PC-3 (cell line): ENCODE results near the gene CMTM4. TPM values are rescaled to one million over a fixed set of nuclear protein-coding genes. Genes with fewer than 3 reads are reported as not detected.

Experiments used
- ATAC-seq: fragments of 200-7000 bp; cut with Tn5 transposase; 2 replicates; pipeline ENCODE4 v1.9.1; 2020; ENCODE audit warnings: mild to moderate bottlenecking, moderate library complexity
- BruUV-seq: library from RNA; stranded (reverse); fragments of 400-500 nt; replicated peaks from 2 replicates; lab custom pipeline; 2021; lab: Mats Ljungman, UMichigan
- CTCF ChIA-PET: fragments of 300-600 bp; sonication (Branson Sonifier 250); formaldehyde crosslinking; loops from one replicate; lab custom pipeline; 2022; ENCODE audit warnings: antibody characterized with exemption; lab: Charles Lee
- POLR2A ChIA-PET: fragments of 300-600 bp; sonication (Branson Sonifier 250); formaldehyde crosslinking; loops from one replicate; lab custom pipeline; 2022; ENCODE audit warnings: antibody characterized with exemption; ENCODE audit not compliant: unreplicated experiment; lab: Charles Lee
- DNase-seq: peaks from one replicate; pipeline ENCODE4 v3.0.0-alpha.2; 2015
- H2AFZ ChIP-seq: fragments of 300-600 bp; sonication (generic); 2 replicates; pipeline ENCODE4 v1.6.0; 2016; ENCODE audit warnings: antibody characterized with exemption, low read length
- H3F3A ChIP-seq: fragments of 300-600 bp; sonication (generic); one replicate; pipeline ENCODE4 v1.6.0; 2017; ENCODE audit warnings: antibody characterized with exemption, low read length, control low read depth, mild to moderate bottlenecking; ENCODE audit not compliant: unreplicated experiment
- H3K27ac ChIP-seq: fragments of 300-600 bp; sonication (generic); 2 replicates; pipeline ENCODE4 v1.5.1; 2016; ENCODE audit warnings: mild to moderate bottlenecking, low read length
- H3K27me3 ChIP-seq: fragments of 300-600 bp; sonication (generic); 2 replicates; pipeline ENCODE4 v1.6.1; 2016; ENCODE audit warnings: low read length, mixed read lengths
- H3K36me3 ChIP-seq: fragments of 300-600 bp; sonication (generic); 2 replicates; pipeline ENCODE4 v1.6.1; 2016; ENCODE audit warnings: low read depth, mixed run types, low read length, mixed read lengths
- H3K4me1 ChIP-seq: fragments of 300-600 bp; sonication (generic); 2 replicates; pipeline ENCODE4 v1.5.1; 2016; ENCODE audit warnings: low read length; ENCODE audit not compliant: insufficient read depth
- H3K4me2 ChIP-seq: fragments of 300-600 bp; sonication (generic); 2 replicates; pipeline ENCODE4 v1.6.0; 2016; ENCODE audit warnings: low read length
- H3K4me3 ChIP-seq: fragments of 300-600 bp; sonication (generic); 2 replicates; pipeline ENCODE4 v1.5.1; 2016; ENCODE audit warnings: mild to moderate bottlenecking, low read length, mixed read lengths
- H3K79me2 ChIP-seq: fragments of 300-600 bp; sonication (generic); 2 replicates; pipeline ENCODE4 v1.6.1; 2017; ENCODE audit warnings: low read length, mixed read lengths
- H3K9ac ChIP-seq: fragments of 300-600 bp; sonication (generic); 2 replicates; pipeline ENCODE4 v1.6.0; 2016; ENCODE audit warnings: mild to moderate bottlenecking, low read length
- H3K9me2 ChIP-seq: fragments of 300-600 bp; sonication (generic); replicated peaks from 2 replicates; pipeline ENCODE4 v1.6.1; 2016; ENCODE audit warnings: mixed run types, low read length, mixed read lengths
- H3K9me3 ChIP-seq: fragments of 300-600 bp; sonication (generic); 2 replicates; pipeline ENCODE4 v1.6.1; 2016; ENCODE audit warnings: low read length, mixed read lengths
- H4K20me1 ChIP-seq: fragments of 300-600 bp; sonication (generic); 2 replicates; pipeline ENCODE4 v1.6.1; 2016; ENCODE audit warnings: low read length, mixed read lengths
- EZH2 ChIP-seq: fragments of 300-600 bp; sonication (generic); IDR thresholded peaks from one replicate; pipeline ENCODE4 v1.6.1; 2017; ENCODE audit warnings: antibody characterized with exemption, mild to moderate bottlenecking, low read length; ENCODE audit not compliant: unreplicated experiment
- EZH2phosphoT487 ChIP-seq: fragments of 300-600 bp; sonication (generic); IDR thresholded peaks from 2 replicates; pipeline ENCODE4 v1.6.1; 2018; ENCODE audit warnings: mild to moderate bottlenecking, antibody characterized with exemption, low read length, borderline replicate concordance
- intact Hi-C: fragments of 100-400 bp; cut with micrococcal nuclease; formaldehyde crosslinking; loops from 2 replicates; pipeline ENCODE4 v1.9.0; 2023
- total RNA-seq: library from RNA; depleted of rRNA; stranded (reverse); fragments of >200 nt; gene quantifications from 2 replicates; pipeline ENCODE4 v1.2.3, GENCODE V29; 2014
- TF ChIP-seq, protein P1 (sequence below): fragments of 300-600 bp; sonication (generic); conservative IDR thresholded peaks from 2 replicates; pipeline ENCODE4 v1.5.1; 2017; ENCODE audit warnings: antibody characterized with exemption, low read depth, mild to moderate bottlenecking, low read length

CMTM4 gene
- total RNA-seq, 1 experiment from 2014 or later: 16.9 TPM

DNA sequence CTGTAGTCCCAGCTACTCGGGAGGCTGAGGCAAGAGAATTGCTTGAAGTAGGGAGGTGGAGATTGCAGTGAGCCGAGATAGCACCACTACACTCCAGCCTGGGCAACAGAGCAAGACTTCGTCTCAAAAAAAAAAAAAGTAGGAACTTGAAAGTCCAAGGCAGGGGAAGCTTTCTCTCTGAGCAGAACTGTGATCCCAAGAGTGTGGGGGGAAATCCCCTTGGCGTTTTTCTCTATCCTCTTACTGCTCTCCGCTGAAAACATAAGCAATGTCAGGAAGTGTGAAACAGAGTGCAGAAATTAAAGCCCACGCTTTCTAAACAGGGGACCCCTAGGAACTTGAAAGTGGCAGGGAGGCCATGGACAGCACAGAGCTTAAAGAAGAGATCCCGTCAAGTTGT is 101.8 kb downstream of the CMTM4 start:
- Histone ChIP-seq H4K20me1 (no peaks in the 10 kb centered on the region), H3K4me1 (no peaks in the 10 kb centered on the region), H3K9ac (no peak overlapping the region), H3K9me3 (no peaks in the 10 kb centered on the region), H3K4me3 (no peak overlapping the region), H3K4me2 (no peak overlapping the region), H3K9me2 (no peaks in the 10 kb centered on the region), H3K27me3 (no peaks in the 10 kb centered on the region), H2AFZ (no peak overlapping the region), H3F3A (no peaks in the 10 kb centered on the region), H3K36me3 (no peaks in the 10 kb centered on the region), H3K79me2 (no peaks in the 10 kb centered on the region), H3K27ac (no peak overlapping the region)
- no peak for DNase-seq
- intact Hi-C loops: no loop called here
- CTCF ChIA-PET: no interaction called here
- BruUV-seq: no TSS peak
- POLR2A ChIA-PET: no interaction called here
- no peak for ATAC-seq
- TF ChIP-seq, protein P1, sequence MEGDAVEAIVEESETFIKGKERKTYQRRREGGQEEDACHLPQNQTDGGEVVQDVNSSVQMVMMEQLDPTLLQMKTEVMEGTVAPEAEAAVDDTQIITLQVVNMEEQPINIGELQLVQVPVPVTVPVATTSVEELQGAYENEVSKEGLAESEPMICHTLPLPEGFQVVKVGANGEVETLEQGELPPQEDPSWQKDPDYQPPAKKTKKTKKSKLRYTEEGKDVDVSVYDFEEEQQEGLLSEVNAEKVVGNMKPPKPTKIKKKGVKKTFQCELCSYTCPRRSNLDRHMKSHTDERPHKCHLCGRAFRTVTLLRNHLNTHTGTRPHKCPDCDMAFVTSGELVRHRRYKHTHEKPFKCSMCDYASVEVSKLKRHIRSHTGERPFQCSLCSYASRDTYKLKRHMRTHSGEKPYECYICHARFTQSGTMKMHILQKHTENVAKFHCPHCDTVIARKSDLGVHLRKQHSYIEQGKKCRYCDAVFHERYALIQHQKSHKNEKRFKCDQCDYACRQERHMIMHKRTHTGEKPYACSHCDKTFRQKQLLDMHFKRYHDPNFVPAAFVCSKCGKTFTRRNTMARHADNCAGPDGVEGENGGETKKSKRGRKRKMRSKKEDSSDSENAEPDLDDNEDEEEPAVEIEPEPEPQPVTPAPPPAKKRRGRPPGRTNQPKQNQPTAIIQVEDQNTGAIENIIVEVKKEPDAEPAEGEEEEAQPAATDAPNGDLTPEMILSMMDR: no peak
- TF ChIP-seq EZH2phosphoT487: no peak
- TF ChIP-seq EZH2: no peak

DNA sequence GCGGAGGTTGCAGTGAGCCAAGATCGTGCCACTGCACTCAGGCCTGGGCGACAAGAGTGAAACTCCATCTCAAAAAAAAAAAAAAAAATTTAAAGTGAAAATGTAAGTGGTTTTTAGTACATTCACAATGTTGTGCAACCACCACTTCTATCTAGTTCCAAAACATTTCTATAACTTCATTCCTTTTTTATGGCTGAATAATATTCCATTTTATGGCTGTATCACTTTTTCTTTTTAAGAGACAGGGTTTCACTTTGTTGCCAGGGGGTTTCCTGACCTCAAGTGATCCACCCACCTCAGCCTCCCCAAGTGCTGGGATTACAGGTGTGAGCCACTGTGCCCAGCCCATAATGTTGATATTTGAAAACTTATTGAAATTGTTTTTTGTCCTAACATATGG is 103.7 kb downstream of the CMTM4 start:
- DNase-seq (no peak), ATAC-seq (no peak)
- TF ChIP-seq, protein P1: no peak
- TF ChIP-seq EZH2 (no peak), EZH2phosphoT487 (no peak)
- no peak overlapping the region for H3K4me2 ChIP-seq
- no peaks in the 10 kb centered on the region for H3F3A ChIP-seq
- H3K27me3 ChIP-seq: no peaks in the 10 kb centered on the region
- no peaks in the 10 kb centered on the region for H4K20me1 ChIP-seq
- ChIA-PET CTCF (no interaction called here), POLR2A (no interaction called here)
- H3K79me2 ChIP-seq: no peaks in the 10 kb centered on the region
- no peaks in the 10 kb centered on the region for H3K9me3 ChIP-seq
- H3K4me3 ChIP-seq: no peak overlapping the region
- no peaks in the 10 kb centered on the region for H3K36me3 ChIP-seq
- no TSS peak for BruUV-seq
- no peaks in the 10 kb centered on the region for H3K9me2 ChIP-seq
- H3K9ac ChIP-seq: no peak overlapping the region
- H3K27ac ChIP-seq: no peak overlapping the region
- no peak overlapping the region for H2AFZ ChIP-seq
- intact Hi-C loops: no loop called here
- no peaks in the 10 kb centered on the region for H3K4me1 ChIP-seq

DNA sequence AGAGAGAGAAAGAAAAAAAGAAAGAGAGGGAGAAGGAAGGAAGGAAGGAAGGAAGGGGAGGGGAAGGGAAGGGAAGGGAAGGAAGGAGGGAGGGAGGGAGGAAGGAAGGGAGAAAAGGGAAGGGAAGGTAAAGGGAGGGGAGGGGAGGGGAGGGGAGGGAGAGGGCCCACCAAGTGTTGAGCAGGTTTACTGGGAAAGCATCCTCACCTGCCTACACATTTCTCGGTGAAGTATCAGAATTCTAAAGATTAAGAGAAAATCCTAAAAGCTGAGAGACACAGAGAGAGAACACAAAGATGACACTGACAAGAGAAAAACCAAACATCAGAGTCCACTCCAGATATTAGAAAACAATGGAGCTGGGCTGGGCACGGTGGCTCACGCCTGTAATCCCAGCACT is 104.3 kb downstream of the CMTM4 start:
- no peak overlapping the region for H2AFZ ChIP-seq
- DNase-seq: no peak
- BruUV-seq: no TSS peak
- H3K27ac ChIP-seq: no peak overlapping the region
- no peaks in the 10 kb centered on the region for H3K9me2 ChIP-seq
- H3K36me3 ChIP-seq: no peaks in the 10 kb centered on the region
- H3K4me2 ChIP-seq: no peak overlapping the region
- no peaks in the 10 kb centered on the region for H4K20me1 ChIP-seq
- H3K9me3 ChIP-seq: no peaks in the 10 kb centered on the region
- H3F3A ChIP-seq: no peaks in the 10 kb centered on the region
- intact Hi-C loops: no loop called here
- no peak overlapping the region for H3K9ac ChIP-seq
- H3K79me2 ChIP-seq: no peaks in the 10 kb centered on the region
- H3K4me1 ChIP-seq: no peaks in the 10 kb centered on the region
- ChIA-PET CTCF (no interaction called here), POLR2A (no interaction called here)
- no peak overlapping the region for H3K4me3 ChIP-seq
- no peaks in the 10 kb centered on the region for H3K27me3 ChIP-seq
- no peak for ATAC-seq
- TF ChIP-seq, protein P1: no peak
- TF ChIP-seq EZH2phosphoT487: no peak
- TF ChIP-seq EZH2: no peak
